Left lung (tissue), 10 donors: Measurements from ENCODE around the gene SPOCK1. TPM values are rescaled to one million over a fixed set of nuclear protein-coding genes. Genes with fewer than 3 reads are reported as not detected.
A peak's percentile ranks its signal among the peaks of the same experiment; 100 is the strongest.

ENCODE experiments used
- ATAC-seq: fragments of 200-7000 bp; cut with Tn5 transposase; one replicate; pipeline ENCODE4 v1.9.1; 2020; ENCODE audit warnings: moderate library complexity
- DNase-seq, 4 donors: peaks; one replicate each; pipeline ENCODE4 v3.0.0-alpha.2; 2013 to 2020
- H3K27ac ChIP-seq, 2 donors: fragments of 200-600 bp; sonication (generic) in 1 of 2; one replicate each; pipeline versions ENCODE4 v1.5.0 to v1.8.0; 2020 to 2021
- H3K27me3 ChIP-seq, 2 donors: fragments of 200-600 bp; sonication (generic) in 1 of 2; one replicate each; pipeline versions ENCODE4 v1.5.0 to v1.8.0; 2020 to 2021
- H3K36me3 ChIP-seq, 2 donors: fragments of 200-600 bp; sonication (generic) in 1 of 2; one replicate each; pipeline versions ENCODE4 v1.5.0 to v1.8.0; 2020 to 2021
- H3K4me1 ChIP-seq, 2 donors: fragments of 200-600 bp; one replicate each; pipeline ENCODE4 v1.8.0; 2021
- H3K4me3 ChIP-seq, 2 donors: fragments of 200-600 bp; sonication (generic) in 1 of 2; one replicate each; pipeline versions ENCODE4 v1.5.0 to v1.8.0; 2020 to 2021; ENCODE audit warnings: mild to moderate bottlenecking in 1 of 2
- H3K9me3 ChIP-seq, 2 donors: fragments of 200-600 bp; sonication (generic) in 1 of 2; one replicate each; pipeline versions ENCODE4 v1.5.0 to v1.8.0; 2020 to 2021
- CTCF ChIP-seq, 2 donors: fragments of 200-600 bp; sonication (generic) in 1 of 2; IDR thresholded peaks; one replicate each; pipeline versions ENCODE4 v1.5.0 to v1.8.0; 2021; ENCODE audit warnings: antibody characterized with exemption in 2 of 2
- intact Hi-C, 2 donors: fragments of 100-400 bp; cut with DNase I; formaldehyde crosslinking; loops; one replicate each; pipeline versions ENCODE4 v1.11.2 to v1.14.2; 2022
- polyA plus RNA-seq, 6 donors: library from polyadenylated mRNA; unstranded; fragments of 120-200 nt; gene quantifications; one replicate each; pipeline ENCODE4 v1.2.1, GENCODE V29; 2013; ENCODE audit not compliant: insufficient read length in 6 of 6
- total RNA-seq, 2 donors: library from RNA; stranded (reverse); fragmentation: NEBNext Ultra II Directional; extraction: Animal tissue kit (Norgen Biotek cat#: 25700); gene quantifications; one replicate each; pipeline ENCODE4 v1.2.1, GENCODE V29; 2021
- donor health status: DM: no; HTN: yes; CAD: no.
- donor health status: DM: no; HTN: no; CAD: no.

SPOCK1 gene
- total and polyA plus RNA-seq, 8 donors: 0.43 to 7.6 (median 0.73) TPM

- DNase-seq: no peak
- peak; percentile 60 for ATAC-seq
- TF ChIP-seq CTCF (IDR thresholded peaks at IDR 0.05): no peak
- peaks cover 0 to 20% of the 10 kb centered on the region in 2 donors for H3K27me3 ChIP-seq
- no peaks in the 10 kb centered on the region for H3K9me3 ChIP-seq
- H3K27ac ChIP-seq: no peak overlapping the region
- H3K36me3 ChIP-seq: no peaks in the 10 kb centered on the region
- H3K4me3 ChIP-seq: no peak overlapping the region
- no peaks in the 10 kb centered on the region for H3K4me1 ChIP-seq
- intact Hi-C loops: no loop called here
These were observed 352.7 kb downstream of the SPOCK1 start for GRCh38 chr5:137146402-137146890.

GRCh38 chr5:137145721-137146120 lies 353.4 kb downstream of the SPOCK1 start:
- H3K36me3 ChIP-seq: no peaks in the 10 kb centered on the region
- no peaks in the 10 kb centered on the region for H3K9me3 ChIP-seq
- H3K27me3 ChIP-seq: peaks cover 0 to 20% of the 10 kb centered on the region in 2 donors
- DNase-seq (no peak), ATAC-seq (no peak)
- no peak overlapping the region for H3K27ac ChIP-seq
- no peak for TF ChIP-seq CTCF (IDR thresholded peaks at IDR 0.05)
- intact Hi-C loops: no loop called here
- no peak overlapping the region for H3K4me3 ChIP-seq
- H3K4me1 ChIP-seq: no peaks in the 10 kb centered on the region

GRCh38 chr5:137144656-137145055 lies 354.5 kb downstream of the SPOCK1 start:
- no peak for DNase-seq
- H3K27me3 ChIP-seq: peaks cover 0 to 24% of the 10 kb centered on the region in 2 donors
- H3K4me3 ChIP-seq: no peak overlapping the region
- H3K4me1 ChIP-seq: no peaks in the 10 kb centered on the region
- intact Hi-C loops: no loop called here
- no peaks in the 10 kb centered on the region for H3K9me3 ChIP-seq
- ATAC-seq: no peak
- H3K27ac ChIP-seq: no peak overlapping the region
- H3K36me3 ChIP-seq: no peaks in the 10 kb centered on the region
- TF ChIP-seq CTCF (IDR thresholded peaks at IDR 0.05): no peak

GRCh38 chr5:137142764-137143605 lies 356.1 kb downstream of the SPOCK1 start:
- intact Hi-C loops: no loop called here
- Histone ChIP-seq H3K4me3 (no peak overlapping the region), H3K4me1 (no peaks in the 10 kb centered on the region), H3K9me3 (no peaks in the 10 kb centered on the region), H3K36me3 (no peaks in the 10 kb centered on the region), H3K27ac (no peak overlapping the region), H3K27me3 (peaks cover 0 to 24% of the 10 kb centered on the region in 2 donors)
- TF ChIP-seq CTCF (IDR thresholded peaks at IDR 0.05): no peak
- DNase-seq (peak in 2 of 4 donors; percentile 42 to 75), ATAC-seq (peak; percentile 76)

GRCh38 chr5:137142346-137142745 lies 356.8 kb downstream of the SPOCK1 start:
- intact Hi-C loops: no loop called here
- H3K4me1 ChIP-seq: no peaks in the 10 kb centered on the region
- H3K4me3 ChIP-seq: no peak overlapping the region
- no peak for DNase-seq
- TF ChIP-seq CTCF (IDR thresholded peaks at IDR 0.05): no peak
- H3K36me3 ChIP-seq: no peaks in the 10 kb centered on the region
- no peak overlapping the region for H3K27ac ChIP-seq
- ATAC-seq: no peak
- no peaks in the 10 kb centered on the region for H3K9me3 ChIP-seq
- H3K27me3 ChIP-seq: peaks cover 0 to 17% of the 10 kb centered on the region in 2 donors
